Skin of body (tissue), 2 donors: Measurements from ENCODE around the gene ACSM2A. TPM values are rescaled to one million over a fixed set of nuclear protein-coding genes. Genes with fewer than 3 reads are reported as not detected.
"Not testable (repeated sequence)": the region's sequence is repeated elsewhere in the genome, so short reads cannot be mapped to it uniquely, and the experiment has no call there.

Experiments used
- DNase-seq: peaks from one replicate; lab custom pipeline; 2025; lab: John Stamatoyannopoulos, UW
- total RNA-seq: library from RNA; depleted of rRNA; stranded (reverse); fragments of >200 nt; gene quantifications from one replicate; pipeline ENCODE4 v1.2.3, GENCODE V29; 2014

Gene ACSM2A
- total RNA-seq: 0.10 TPM

DNA sequence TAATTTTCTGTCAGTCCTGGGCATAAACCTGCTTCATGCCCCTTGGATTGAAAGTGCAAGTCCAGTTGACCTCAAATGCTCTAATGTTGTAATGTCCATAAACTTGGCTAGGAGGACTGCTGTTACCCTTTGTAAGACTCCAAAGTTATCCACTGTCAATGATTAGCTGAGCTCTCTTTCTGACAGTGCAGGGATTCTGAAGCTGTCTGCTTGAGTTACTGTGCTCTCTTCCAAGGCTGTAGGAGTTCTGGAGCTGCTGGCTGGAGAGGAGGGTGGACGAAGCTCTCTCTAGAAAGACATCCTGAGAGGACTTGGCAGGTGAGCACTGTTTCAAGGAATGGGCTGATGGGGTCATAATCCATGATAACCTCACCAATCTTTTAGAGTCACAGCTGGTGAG, at the start of gene ACSM2A:
Gene ACSM2A, plus strand, starts transcription at position 158 of the 400 bp plus-strand sequence. CDS start 8,594 bp downstream, outside the sequence.
- DNase-seq: not testable (repeated sequence)

GRCh38 chr16:20402651-20403050, 48.7 kb upstream of the ACSM2A start:
- no peak for DNase-seq

GRCh38 chr16:20404637-20405036, 46.7 kb upstream of the ACSM2A start, which contains the start of gene PDILT:
Gene PDILT (minus strand): TSS chr16:20404737. CDS start chr16:20399300, 5,437 bp downstream.
- DNase-seq: no peak

- no peak for DNase-seq
Observed at GRCh38 chr16:20409398-20410120, 41.8 kb upstream of the ACSM2A start, which contains the start of gene ACSM5. Gene ACSM5 (plus strand): TSS chr16:20409534. CDS start chr16:20411485, 1,951 bp downstream.

GRCh38 chr16:20410121-20410723, 41.1 kb upstream of the ACSM2A start:
- no peak for DNase-seq

DNA sequence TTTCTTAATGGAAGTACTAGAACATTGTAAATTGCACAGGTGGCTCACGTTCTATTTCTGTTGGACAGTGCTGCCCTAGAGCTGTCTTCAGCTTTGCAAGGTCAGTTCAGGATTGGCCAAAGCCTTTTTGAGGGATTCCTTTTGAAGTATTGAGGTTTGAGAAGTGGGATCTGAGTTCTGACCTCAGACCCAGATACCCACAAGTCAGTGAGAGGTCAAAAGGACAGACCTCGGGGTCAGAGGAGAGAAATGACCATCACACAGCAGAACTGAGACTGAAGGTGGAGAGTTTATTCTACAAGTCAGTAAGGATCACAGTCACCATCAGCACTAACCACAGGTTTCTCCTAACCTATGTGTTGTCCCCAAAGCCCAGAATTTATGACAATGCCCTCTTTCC, 40.3 kb upstream of the ACSM2A start:
- DNase-seq: no peak

- no peak for DNase-seq
Observed at GRCh38 chr16:20415541-20415940, 35.8 kb upstream of the ACSM2A start.

DNA sequence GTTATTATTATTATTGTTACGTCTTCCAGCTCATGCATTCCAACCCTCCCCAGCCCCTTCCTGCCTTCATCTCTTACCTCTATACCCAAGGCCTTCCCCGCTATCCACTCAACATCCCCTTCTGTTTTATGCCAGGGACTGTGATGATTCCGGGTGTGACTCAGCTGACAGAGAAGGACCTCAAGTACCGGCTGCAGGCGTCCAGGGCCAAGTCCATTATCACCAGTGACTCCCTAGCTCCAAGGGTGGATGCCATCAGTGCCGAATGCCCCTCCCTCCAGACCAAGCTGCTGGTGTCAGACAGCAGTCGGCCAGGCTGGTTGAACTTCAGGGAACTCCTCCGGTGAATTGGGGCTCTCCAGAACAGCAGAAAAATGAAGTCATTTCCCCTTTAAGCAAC, 32.2 kb upstream of the ACSM2A start:
- not testable (repeated sequence) for DNase-seq

- not testable (repeated sequence) for DNase-seq
Observed at GRCh38 chr16:20421748-20422147, 29.6 kb upstream of the ACSM2A start.

GRCh38 chr16:20423772-20424128, 27.6 kb upstream of the ACSM2A start:
- DNase-seq: not testable (repeated sequence)

GRCh38 chr16:20424129-20424866, 27.0 kb upstream of the ACSM2A start:
- DNase-seq: no peak

DNA sequence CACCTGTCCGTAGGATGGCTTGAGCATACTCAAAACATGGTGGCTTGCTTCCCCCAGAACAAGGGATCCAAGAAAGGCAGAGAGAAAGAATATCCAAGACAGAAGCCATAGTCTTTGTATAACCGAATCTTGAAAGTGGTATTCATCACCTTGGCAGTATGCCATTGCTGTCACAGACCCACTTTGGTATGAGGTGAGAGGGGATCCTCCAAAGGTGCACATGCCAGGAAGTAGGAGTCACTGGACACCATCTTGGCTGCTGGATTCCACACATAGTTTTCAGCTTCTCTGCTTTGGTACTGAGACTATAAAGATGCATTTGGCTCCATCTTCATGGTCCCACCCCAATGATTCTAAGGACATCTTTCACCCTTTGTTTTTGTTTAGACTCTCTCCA, 23.9 kb upstream of the ACSM2A start:
- DNase-seq: not testable (repeated sequence)

DNA sequence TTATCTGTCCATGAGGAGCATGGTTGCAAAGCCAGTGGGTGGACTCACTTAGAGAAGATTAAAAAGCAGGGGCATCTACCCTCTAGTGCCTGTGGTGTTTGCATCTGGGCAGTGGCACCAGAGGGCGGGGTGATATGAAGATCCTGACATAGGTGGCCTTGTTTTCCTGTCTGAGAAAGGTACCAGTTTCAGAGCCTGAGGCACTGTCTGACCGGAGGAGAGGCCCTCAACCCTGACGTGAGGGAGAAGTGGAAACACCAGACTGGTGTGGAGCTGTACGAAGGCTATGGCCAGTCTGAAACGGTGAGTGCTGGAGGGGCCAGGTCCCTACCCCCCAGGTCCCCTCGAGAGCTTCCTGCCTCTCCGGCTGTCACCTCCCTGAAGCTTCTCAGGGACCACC, 21.8 kb upstream of the ACSM2A start:
- not testable (repeated sequence) for DNase-seq

GRCh38 chr16:20430480-20430879, 20.8 kb upstream of the ACSM2A start:
- DNase-seq: not testable (repeated sequence)

GRCh38 chr16:20430948-20431347, 20.4 kb upstream of the ACSM2A start:
- no peak for DNase-seq

DNA sequence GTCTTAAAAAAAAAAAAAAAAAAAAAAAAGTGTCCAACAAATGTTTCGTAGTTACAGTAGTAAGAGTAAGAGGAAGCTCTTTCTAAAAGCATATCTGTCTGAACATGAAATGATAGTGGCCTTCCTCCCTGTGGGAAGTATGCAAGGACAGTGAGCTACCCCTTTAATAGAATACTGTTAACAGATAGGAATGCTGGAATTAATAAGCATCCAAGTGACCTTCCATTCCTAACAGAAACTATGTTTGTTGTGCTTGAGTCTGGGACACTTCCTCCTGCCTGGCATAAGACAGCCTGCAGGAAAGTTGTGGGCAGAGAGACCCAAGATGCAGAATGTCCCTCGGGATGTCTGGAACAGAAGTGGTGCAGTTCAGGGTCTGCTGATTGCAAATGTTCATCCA, 12.4 kb upstream of the ACSM2A start:
- DNase-seq: not testable (repeated sequence)

- DNase-seq: not testable (repeated sequence)
Observed at GRCh38 chr16:20439820-20440231, 11.5 kb upstream of the ACSM2A start.

- DNase-seq: not testable (repeated sequence)
Observed at GRCh38 chr16:20440731-20441130, 10.6 kb upstream of the ACSM2A start.

DNA sequence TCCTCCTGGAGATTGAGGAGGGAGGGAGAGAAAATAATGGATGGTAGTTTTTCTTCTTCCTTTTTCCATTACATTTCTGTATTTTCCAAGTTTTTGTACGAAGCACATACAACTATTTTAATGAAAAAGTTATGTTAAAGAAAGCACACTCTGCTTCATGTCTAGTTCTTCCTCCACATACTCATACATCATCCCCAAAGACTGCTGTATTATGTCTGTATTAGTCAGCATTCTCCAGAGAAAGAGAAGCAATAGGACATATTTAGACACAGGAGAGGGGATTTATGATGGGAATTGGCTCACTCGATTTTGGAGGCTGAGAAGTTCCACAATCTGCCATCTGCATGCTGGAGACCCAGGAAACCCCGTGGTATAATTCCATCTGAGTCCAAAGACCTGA, 10.1 kb upstream of the ACSM2A start:
- DNase-seq: no peak

GRCh38 chr16:20441859-20442258, 9.5 kb upstream of the ACSM2A start:
- DNase-seq: not testable (repeated sequence)

GRCh38 chr16:20446652-20447393, 4.5 kb upstream of the ACSM2A start:
- not testable (repeated sequence) for DNase-seq
